ENCODE data around the gene ASB18.
A peak's percentile ranks its signal among the peaks of the same experiment; 100 is the strongest.

The ASB18 gene

GRCh38 chr2:236161531-236161930 is 102.7 kb downstream of the ASB18 start:
- peak in 1 of 2 experiments; percentile 91 for DNase-seq

- DNase-seq = peak in 1 of 2 experiments; percentile 91
These were observed 103.1 kb downstream of the ASB18 start for GRCh38 chr2:236161082-236161462.

GRCh38 chr2:236160366-236161081 is 103.7 kb downstream of the ASB18 start:
- peak in 1 of 2 experiments; percentile 58 for DNase-seq

GRCh38 chr2:236159778-236160170 is 104.4 kb downstream of the ASB18 start:
- DNase-seq = no peak

GRCh38 chr2:236158969-236159777 is 105.0 kb downstream of the ASB18 start:
- no peak for DNase-seq

- no peak for DNase-seq
These were observed 106.2 kb downstream of the ASB18 start for GRCh38 chr2:236157815-236158498.

GRCh38 chr2:236157366-236157765 is 106.8 kb downstream of the ASB18 start:
- DNase-seq = no peak

- DNase-seq = no peak
These were observed 107.4 kb downstream of the ASB18 start for GRCh38 chr2:236156860-236157194.

- DNase-seq = no peak
These were observed 107.9 kb downstream of the ASB18 start for GRCh38 chr2:236156095-236156859.

- no peak for DNase-seq
These were observed 108.8 kb downstream of the ASB18 start for GRCh38 chr2:236155406-236155805.

GRCh38 chr2:236146436-236146835 is 117.8 kb downstream of the ASB18 start:
- no peak for DNase-seq

- DNase-seq = no peak
These were observed 120.4 kb downstream of the ASB18 start for GRCh38 chr2:236143811-236144210.

Measured in NCI-H526 (cell line).